ENCODE measurements around the gene DIO3. TPM values are rescaled to one million over a fixed set of nuclear protein-coding genes. Genes with fewer than 3 reads are reported as not detected.

The DIO3 gene
- polyA plus RNA-seq, 1 donor from 2014 or later: 49.2 TPM

GRCh38 chr14:101559250-101559623 is 2.1 kb upstream of the DIO3 start:
- TF ChIP-seq RAD21 (conservative IDR thresholded peaks at IDR 0.05) (no peak), MXI1 (conservative IDR thresholded peaks at IDR 0.05; ENCODE audit: poor library complexity, severe bottlenecking) (no peak), EZH2 (IDR thresholded peaks at IDR 0.05; ENCODE audit: borderline replicate concordance, insufficient read depth, low read length, poor library complexity, severe bottlenecking) (no peak), CTCF (IDR thresholded peaks at IDR 0.05; ENCODE audit: poor library complexity, severe bottlenecking) (no peak), POLR2AphosphoS5 (IDR thresholded peaks at IDR 0.05) (no peak), SMC3 (conservative IDR thresholded peaks at IDR 0.05; ENCODE audit: poor library complexity) (no peak), TAF1 (IDR thresholded peaks at IDR 0.05; ENCODE audit: low read depth) (no peak), EP300 (conservative IDR thresholded peaks at IDR 0.05; ENCODE audit: poor library complexity, severe bottlenecking) (no peak)
- TF ChIP-seq, protein P1, sequence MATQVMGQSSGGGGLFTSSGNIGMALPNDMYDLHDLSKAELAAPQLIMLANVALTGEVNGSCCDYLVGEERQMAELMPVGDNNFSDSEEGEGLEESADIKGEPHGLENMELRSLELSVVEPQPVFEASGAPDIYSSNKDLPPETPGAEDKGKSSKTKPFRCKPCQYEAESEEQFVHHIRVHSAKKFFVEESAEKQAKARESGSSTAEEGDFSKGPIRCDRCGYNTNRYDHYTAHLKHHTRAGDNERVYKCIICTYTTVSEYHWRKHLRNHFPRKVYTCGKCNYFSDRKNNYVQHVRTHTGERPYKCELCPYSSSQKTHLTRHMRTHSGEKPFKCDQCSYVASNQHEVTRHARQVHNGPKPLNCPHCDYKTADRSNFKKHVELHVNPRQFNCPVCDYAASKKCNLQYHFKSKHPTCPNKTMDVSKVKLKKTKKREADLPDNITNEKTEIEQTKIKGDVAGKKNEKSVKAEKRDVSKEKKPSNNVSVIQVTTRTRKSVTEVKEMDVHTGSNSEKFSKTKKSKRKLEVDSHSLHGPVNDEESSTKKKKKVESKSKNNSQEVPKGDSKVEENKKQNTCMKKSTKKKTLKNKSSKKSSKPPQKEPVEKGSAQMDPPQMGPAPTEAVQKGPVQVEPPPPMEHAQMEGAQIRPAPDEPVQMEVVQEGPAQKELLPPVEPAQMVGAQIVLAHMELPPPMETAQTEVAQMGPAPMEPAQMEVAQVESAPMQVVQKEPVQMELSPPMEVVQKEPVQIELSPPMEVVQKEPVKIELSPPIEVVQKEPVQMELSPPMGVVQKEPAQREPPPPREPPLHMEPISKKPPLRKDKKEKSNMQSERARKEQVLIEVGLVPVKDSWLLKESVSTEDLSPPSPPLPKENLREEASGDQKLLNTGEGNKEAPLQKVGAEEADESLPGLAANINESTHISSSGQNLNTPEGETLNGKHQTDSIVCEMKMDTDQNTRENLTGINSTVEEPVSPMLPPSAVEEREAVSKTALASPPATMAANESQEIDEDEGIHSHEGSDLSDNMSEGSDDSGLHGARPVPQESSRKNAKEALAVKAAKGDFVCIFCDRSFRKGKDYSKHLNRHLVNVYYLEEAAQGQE (IDR thresholded peaks at IDR 0.05; ENCODE audit: borderline replicate concordance): no peak
- no peaks in the 10 kb centered on the region for H3K9me2 ChIP-seq (ENCODE audit: insufficient read depth, low read length)
- no peaks in the 10 kb centered on the region for H4K20me1 ChIP-seq (ENCODE audit: insufficient read depth)
- no peak overlapping the region for H3K27ac ChIP-seq (ENCODE audit: low read length)
- H3K9ac ChIP-seq (ENCODE audit: low read length): peak overlapping the region; percentile 60
- peak overlapping the region; percentile 73 for H3K4me3 ChIP-seq (ENCODE audit: low read length)
- H3K27me3 ChIP-seq (ENCODE audit: insufficient read depth, low read depth, low read length): peaks cover 51% of the 10 kb centered on the region
- no peaks in the 10 kb centered on the region for H3K9me3 ChIP-seq (ENCODE audit: low read length)
- H3K36me3 ChIP-seq (ENCODE audit: insufficient read depth, low read length): no peaks in the 10 kb centered on the region
- peak overlapping the region; percentile 14 for H3K4me2 ChIP-seq (ENCODE audit: low read length)
- no peaks in the 10 kb centered on the region for H3F3A ChIP-seq (ENCODE audit: insufficient read depth, low read length, poor library complexity, severe bottlenecking)
- H3K79me2 ChIP-seq (replicated peaks; ENCODE audit: insufficient read depth, low read length): no peaks in the 10 kb centered on the region
- H2AFZ ChIP-seq (ENCODE audit: low read depth, low read length): no peak overlapping the region

GRCh38 chr14:101559624-101560533 is 1.4 kb upstream of the DIO3 start:
- Histone ChIP-seq H3F3A (ENCODE audit: insufficient read depth, low read length, poor library complexity, severe bottlenecking) (no peaks in the 10 kb centered on the region), H3K4me2 (ENCODE audit: low read length) (no peak overlapping the region), H2AFZ (ENCODE audit: low read depth, low read length) (no peak overlapping the region), H3K9ac (ENCODE audit: low read length) (peak overlapping the region; percentile 60), H3K79me2 (replicated peaks; ENCODE audit: insufficient read depth, low read length) (no peaks in the 10 kb centered on the region), H3K9me2 (ENCODE audit: insufficient read depth, low read length) (no peaks in the 10 kb centered on the region), H3K9me3 (ENCODE audit: low read length) (no peaks in the 10 kb centered on the region), H3K27ac (ENCODE audit: low read length) (no peak overlapping the region), H3K27me3 (ENCODE audit: insufficient read depth, low read depth, low read length) (peaks cover 57% of the 10 kb centered on the region), H3K4me3 (ENCODE audit: low read length) (peak overlapping the region; percentile 73), H3K36me3 (ENCODE audit: insufficient read depth, low read length) (no peaks in the 10 kb centered on the region), H4K20me1 (ENCODE audit: insufficient read depth) (no peaks in the 10 kb centered on the region)
- TF ChIP-seq, protein P1 (IDR thresholded peaks at IDR 0.05; ENCODE audit: borderline replicate concordance): no peak
- TF ChIP-seq EZH2 (IDR thresholded peaks at IDR 0.05; ENCODE audit: borderline replicate concordance, insufficient read depth, low read length, poor library complexity, severe bottlenecking) (no peak), POLR2AphosphoS5 (IDR thresholded peaks at IDR 0.05) (no peak), TAF1 (IDR thresholded peaks at IDR 0.05; ENCODE audit: low read depth) (no peak), RAD21 (conservative IDR thresholded peaks at IDR 0.05) (peak; percentile 72), SMC3 (conservative IDR thresholded peaks at IDR 0.05; ENCODE audit: poor library complexity) (peak; percentile 67), EP300 (conservative IDR thresholded peaks at IDR 0.05; ENCODE audit: poor library complexity, severe bottlenecking) (no peak), MXI1 (conservative IDR thresholded peaks at IDR 0.05; ENCODE audit: poor library complexity, severe bottlenecking) (no peak), CTCF (IDR thresholded peaks at IDR 0.05; ENCODE audit: poor library complexity, severe bottlenecking) (peak; percentile 62)

Measured in neural cell (in vitro differentiated cells).